ENCODE results near the gene NAT10. TPM values are rescaled to one million over a fixed set of nuclear protein-coding genes. Genes with fewer than 3 reads are reported as not detected.

NAT10 gene
- polyA plus RNA-seq, 1 donor from 2014 or later = 12.7 TPM

DNA sequence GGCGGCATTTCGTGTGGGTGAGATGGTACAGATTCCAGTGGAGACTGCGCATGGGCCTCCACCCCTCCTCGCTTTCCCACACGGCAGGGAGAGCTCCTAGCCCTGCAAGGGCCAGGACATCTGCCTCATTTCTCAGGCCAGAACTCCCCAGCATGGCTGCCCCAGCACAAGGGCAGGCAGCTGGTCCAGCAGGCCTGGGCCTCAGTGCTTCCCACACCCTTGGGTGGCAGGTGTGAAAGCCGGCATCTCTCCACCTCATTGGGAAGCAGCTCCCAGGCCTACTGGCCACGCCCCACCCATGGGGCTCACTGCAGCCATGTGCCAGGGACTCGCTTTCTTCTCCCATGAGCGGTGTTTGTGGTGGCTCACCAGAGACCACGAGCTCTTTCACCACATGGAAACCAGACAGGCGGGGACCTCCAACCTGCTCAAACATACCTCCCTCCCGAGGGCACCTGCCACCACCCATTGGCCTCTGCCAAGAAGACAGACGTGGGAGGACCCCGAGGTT lies 79.1 kb downstream of the NAT10 start:
- H3K27me3 ChIP-seq (ENCODE audit: insufficient read depth, low read depth, low read length) = no peaks in the 10 kb centered on the region
- H3K27ac ChIP-seq (ENCODE audit: low read length) = no peak overlapping the region
- H3F3A ChIP-seq (ENCODE audit: insufficient read depth, low read length, poor library complexity, severe bottlenecking) = no peaks in the 10 kb centered on the region
- no peak overlapping the region for H3K9ac ChIP-seq (ENCODE audit: low read length)
- no peaks in the 10 kb centered on the region for H3K9me3 ChIP-seq (ENCODE audit: low read length)
- no peaks in the 10 kb centered on the region for H4K20me1 ChIP-seq (ENCODE audit: insufficient read depth)
- H3K4me3 ChIP-seq (ENCODE audit: low read length) = no peak overlapping the region
- H3K4me2 ChIP-seq (ENCODE audit: low read length) = no peak overlapping the region
- TF ChIP-seq POLR2AphosphoS5 (IDR thresholded peaks at IDR 0.05) (no peak), TAF1 (IDR thresholded peaks at IDR 0.05; ENCODE audit: low read depth) (no peak), SMC3 (conservative IDR thresholded peaks at IDR 0.05; ENCODE audit: poor library complexity) (no peak), EP300 (conservative IDR thresholded peaks at IDR 0.05; ENCODE audit: poor library complexity, severe bottlenecking) (no peak)
- H3K9me2 ChIP-seq (ENCODE audit: insufficient read depth, low read length) = no peaks in the 10 kb centered on the region
- no peaks in the 10 kb centered on the region for H3K36me3 ChIP-seq (ENCODE audit: insufficient read depth, low read length)
- no peaks in the 10 kb centered on the region for H3K79me2 ChIP-seq (replicated peaks; ENCODE audit: insufficient read depth, low read length)
- H2AFZ ChIP-seq (ENCODE audit: low read depth, low read length) = no peak overlapping the region

DNA sequence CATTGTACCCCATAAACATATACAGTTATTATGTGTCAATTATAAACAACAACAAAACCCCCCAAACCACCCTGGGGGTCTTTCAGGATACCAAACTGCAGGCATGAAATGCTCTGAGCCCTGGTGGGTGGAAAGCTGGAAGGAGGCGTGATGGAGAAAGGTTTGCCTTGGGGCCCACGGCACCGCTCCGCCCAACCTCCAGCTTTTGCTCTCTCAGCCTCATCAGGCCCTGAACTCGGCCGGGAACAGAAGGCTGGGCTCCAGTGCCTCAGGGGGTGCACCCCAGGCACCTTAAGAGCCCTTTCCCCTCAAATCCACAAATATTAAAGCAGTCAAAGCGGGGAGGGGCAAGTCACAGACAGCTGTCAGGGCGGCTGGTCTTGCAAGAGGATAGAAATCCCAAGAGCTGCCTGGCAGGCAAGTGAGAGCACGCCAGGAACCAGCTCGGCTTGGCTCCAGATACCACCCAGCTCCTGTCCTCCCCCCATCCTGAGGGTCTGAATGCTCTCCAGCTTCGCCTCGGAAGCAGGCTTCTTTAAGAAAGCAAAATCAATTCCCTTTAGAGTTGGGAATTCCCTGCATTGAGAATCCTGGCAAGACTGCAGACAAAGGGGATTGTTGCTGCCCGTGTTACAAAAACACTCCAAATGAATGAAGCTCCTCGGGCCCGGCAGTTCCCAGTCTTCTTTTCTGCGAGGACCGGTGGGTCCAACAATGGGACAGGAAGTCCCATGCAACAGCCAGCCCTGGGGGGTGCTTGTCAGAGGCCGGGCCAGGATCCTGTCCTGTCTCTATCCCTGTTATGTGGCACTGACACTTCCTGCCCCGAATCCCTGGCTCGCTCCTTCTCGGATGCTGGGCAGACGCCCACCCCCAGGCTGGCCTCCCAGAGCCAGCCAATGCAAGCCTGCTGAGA lies 80.8 kb downstream of the NAT10 start:
- Histone ChIP-seq H3K36me3 (ENCODE audit: insufficient read depth, low read length) (no peaks in the 10 kb centered on the region), H3K9ac (ENCODE audit: low read length) (peak overlapping the region; percentile 42), H3K79me2 (replicated peaks; ENCODE audit: insufficient read depth, low read length) (no peaks in the 10 kb centered on the region), H3K4me2 (ENCODE audit: low read length) (no peak overlapping the region), H3F3A (ENCODE audit: insufficient read depth, low read length, poor library complexity, severe bottlenecking) (no peaks in the 10 kb centered on the region), H3K27me3 (ENCODE audit: insufficient read depth, low read depth, low read length) (no peaks in the 10 kb centered on the region), H3K9me2 (ENCODE audit: insufficient read depth, low read length) (no peaks in the 10 kb centered on the region), H3K4me3 (ENCODE audit: low read length) (peak overlapping the region; percentile 26), H3K9me3 (ENCODE audit: low read length) (no peaks in the 10 kb centered on the region), H3K27ac (ENCODE audit: low read length) (no peak overlapping the region), H4K20me1 (ENCODE audit: insufficient read depth) (no peaks in the 10 kb centered on the region), H2AFZ (ENCODE audit: low read depth, low read length) (peak overlapping the region; percentile 81)
- no peak for TF ChIP-seq MXI1 (conservative IDR thresholded peaks at IDR 0.05; ENCODE audit: poor library complexity, severe bottlenecking)
- TF ChIP-seq, protein P1, sequence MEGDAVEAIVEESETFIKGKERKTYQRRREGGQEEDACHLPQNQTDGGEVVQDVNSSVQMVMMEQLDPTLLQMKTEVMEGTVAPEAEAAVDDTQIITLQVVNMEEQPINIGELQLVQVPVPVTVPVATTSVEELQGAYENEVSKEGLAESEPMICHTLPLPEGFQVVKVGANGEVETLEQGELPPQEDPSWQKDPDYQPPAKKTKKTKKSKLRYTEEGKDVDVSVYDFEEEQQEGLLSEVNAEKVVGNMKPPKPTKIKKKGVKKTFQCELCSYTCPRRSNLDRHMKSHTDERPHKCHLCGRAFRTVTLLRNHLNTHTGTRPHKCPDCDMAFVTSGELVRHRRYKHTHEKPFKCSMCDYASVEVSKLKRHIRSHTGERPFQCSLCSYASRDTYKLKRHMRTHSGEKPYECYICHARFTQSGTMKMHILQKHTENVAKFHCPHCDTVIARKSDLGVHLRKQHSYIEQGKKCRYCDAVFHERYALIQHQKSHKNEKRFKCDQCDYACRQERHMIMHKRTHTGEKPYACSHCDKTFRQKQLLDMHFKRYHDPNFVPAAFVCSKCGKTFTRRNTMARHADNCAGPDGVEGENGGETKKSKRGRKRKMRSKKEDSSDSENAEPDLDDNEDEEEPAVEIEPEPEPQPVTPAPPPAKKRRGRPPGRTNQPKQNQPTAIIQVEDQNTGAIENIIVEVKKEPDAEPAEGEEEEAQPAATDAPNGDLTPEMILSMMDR (IDR thresholded peaks at IDR 0.05; ENCODE audit: poor library complexity, severe bottlenecking) = no peak
- TF ChIP-seq POLR2AphosphoS5 (IDR thresholded peaks at IDR 0.05) = no peak
- no peak for TF ChIP-seq RAD21 (conservative IDR thresholded peaks at IDR 0.05)
- TF ChIP-seq TAF1 (IDR thresholded peaks at IDR 0.05; ENCODE audit: low read depth) = no peak
- TF ChIP-seq EP300 (conservative IDR thresholded peaks at IDR 0.05; ENCODE audit: poor library complexity, severe bottlenecking) = no peak
- TF ChIP-seq, protein P2, sequence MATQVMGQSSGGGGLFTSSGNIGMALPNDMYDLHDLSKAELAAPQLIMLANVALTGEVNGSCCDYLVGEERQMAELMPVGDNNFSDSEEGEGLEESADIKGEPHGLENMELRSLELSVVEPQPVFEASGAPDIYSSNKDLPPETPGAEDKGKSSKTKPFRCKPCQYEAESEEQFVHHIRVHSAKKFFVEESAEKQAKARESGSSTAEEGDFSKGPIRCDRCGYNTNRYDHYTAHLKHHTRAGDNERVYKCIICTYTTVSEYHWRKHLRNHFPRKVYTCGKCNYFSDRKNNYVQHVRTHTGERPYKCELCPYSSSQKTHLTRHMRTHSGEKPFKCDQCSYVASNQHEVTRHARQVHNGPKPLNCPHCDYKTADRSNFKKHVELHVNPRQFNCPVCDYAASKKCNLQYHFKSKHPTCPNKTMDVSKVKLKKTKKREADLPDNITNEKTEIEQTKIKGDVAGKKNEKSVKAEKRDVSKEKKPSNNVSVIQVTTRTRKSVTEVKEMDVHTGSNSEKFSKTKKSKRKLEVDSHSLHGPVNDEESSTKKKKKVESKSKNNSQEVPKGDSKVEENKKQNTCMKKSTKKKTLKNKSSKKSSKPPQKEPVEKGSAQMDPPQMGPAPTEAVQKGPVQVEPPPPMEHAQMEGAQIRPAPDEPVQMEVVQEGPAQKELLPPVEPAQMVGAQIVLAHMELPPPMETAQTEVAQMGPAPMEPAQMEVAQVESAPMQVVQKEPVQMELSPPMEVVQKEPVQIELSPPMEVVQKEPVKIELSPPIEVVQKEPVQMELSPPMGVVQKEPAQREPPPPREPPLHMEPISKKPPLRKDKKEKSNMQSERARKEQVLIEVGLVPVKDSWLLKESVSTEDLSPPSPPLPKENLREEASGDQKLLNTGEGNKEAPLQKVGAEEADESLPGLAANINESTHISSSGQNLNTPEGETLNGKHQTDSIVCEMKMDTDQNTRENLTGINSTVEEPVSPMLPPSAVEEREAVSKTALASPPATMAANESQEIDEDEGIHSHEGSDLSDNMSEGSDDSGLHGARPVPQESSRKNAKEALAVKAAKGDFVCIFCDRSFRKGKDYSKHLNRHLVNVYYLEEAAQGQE (IDR thresholded peaks at IDR 0.05; ENCODE audit: borderline replicate concordance) = no peak
- TF ChIP-seq EZH2 (IDR thresholded peaks at IDR 0.05; ENCODE audit: borderline replicate concordance, insufficient read depth, low read length, poor library complexity, severe bottlenecking) = no peak
- TF ChIP-seq SMC3 (conservative IDR thresholded peaks at IDR 0.05; ENCODE audit: poor library complexity) = no peak

Data from neural cell (in vitro differentiated cells).